Kidney epithelial cell (primary cell): ENCODE data around the gene GRHL3. TPM values are rescaled to one million over a fixed set of nuclear protein-coding genes. Genes with fewer than 3 reads are reported as not detected.

ENCODE experiments used
- DNase-seq: peaks from one replicate; pipeline ENCODE4 v3.0.0-alpha.2; 2010; ENCODE audit warnings: low read depth
- H3K27me3 ChIP-seq: 2 replicates; pipeline ENCODE4 v1.6.0; 2011; ENCODE audit warnings: low read length; ENCODE audit not compliant: control insufficient read depth, insufficient read depth
- H3K36me3 ChIP-seq: 2 replicates; pipeline ENCODE4 v1.5.1; 2011; ENCODE audit warnings: low read length; ENCODE audit not compliant: control insufficient read depth, insufficient read depth
- H3K4me3 ChIP-seq: 2 replicates; pipeline ENCODE4 v1.5.1; 2011; ENCODE audit warnings: low read depth, mild to moderate bottlenecking, control low read depth, low read length
- CTCF ChIP-seq: IDR thresholded peaks from 2 replicates; pipeline ENCODE4 v1.5.1; 2011; ENCODE audit warnings: mild to moderate bottlenecking, moderate library complexity, low read length, control low read depth, inconsistent platforms; ENCODE audit not compliant: insufficient read depth, poor library complexity, severe bottlenecking
- total RNA-seq: library from RNA; depleted of rRNA; stranded (reverse); fragments of >200 nt; gene quantifications from 2 replicates; pipeline ENCODE4 v1.2.3, GENCODE V29; 2015

GRHL3 gene
- total RNA-seq, 1 donor from 2014 or later, result 12.5 TPM

- DNase-seq, result no peak
- no peak for TF ChIP-seq CTCF
- Histone ChIP-seq H3K36me3 (no peaks in the 10 kb centered on the region), H3K27me3 (no peaks in the 10 kb centered on the region), H3K4me3 (no peak overlapping the region)
Observed at GRCh38 chr1:24355466-24355865, 36.3 kb downstream of the GRHL3 start.

- TF ChIP-seq CTCF, result no peak
- Histone ChIP-seq H3K4me3 (no peak overlapping the region), H3K36me3 (no peaks in the 10 kb centered on the region), H3K27me3 (no peaks in the 10 kb centered on the region)
- DNase-seq, result no peak
Observed at GRCh38 chr1:24357038-24357437, 37.9 kb downstream of the GRHL3 start.

- DNase-seq, result no peak
Observed at GRCh38 chr1:24360681-24361080, 41.5 kb downstream of the GRHL3 start.

GRCh38 chr1:24361811-24362210 lies 42.7 kb downstream of the GRHL3 start:
- DNase-seq, result no peak
- no peak for TF ChIP-seq CTCF

More at GRCh38 chr1:24360681-24361080, 41.5 kb downstream of the GRHL3 start:
- no peak for TF ChIP-seq CTCF
- H3K27me3 ChIP-seq, result no peaks in the 10 kb centered on the region
- H3K36me3 ChIP-seq, result no peaks in the 10 kb centered on the region
- no peak overlapping the region for H3K4me3 ChIP-seq

GRCh38 chr1:24362396-24362795 lies 43.2 kb downstream of the GRHL3 start:
- TF ChIP-seq CTCF, result no peak
- Histone ChIP-seq H3K27me3 (no peaks in the 10 kb centered on the region), H3K4me3 (no peak overlapping the region), H3K36me3 (no peaks in the 10 kb centered on the region)
- no peak for DNase-seq

More at GRCh38 chr1:24361811-24362210, 42.7 kb downstream of the GRHL3 start:
- Histone ChIP-seq H3K36me3 (no peaks in the 10 kb centered on the region), H3K27me3 (no peaks in the 10 kb centered on the region), H3K4me3 (no peak overlapping the region)

GRCh38 chr1:24362982-24363614 lies 43.9 kb downstream of the GRHL3 start:
- H3K27me3 ChIP-seq, result no peaks in the 10 kb centered on the region
- H3K4me3 ChIP-seq, result no peak overlapping the region
- H3K36me3 ChIP-seq, result no peaks in the 10 kb centered on the region
- no peak for TF ChIP-seq CTCF
- DNase-seq, result peak; percentile 86
